B cell (primary cell): ENCODE measurements around the gene SAP30L. TPM values are rescaled to one million over a fixed set of nuclear protein-coding genes. Genes with fewer than 3 reads are reported as not detected.

Experiments used
- ATAC-seq: fragments of 200-7000 bp; cut with Tn5 transposase; one replicate; pipeline ENCODE4 v1.10.0; 2021; ENCODE audit warnings: low read depth, mild to moderate bottlenecking, moderate number of reproducible peaks, moderate library complexity
- CTCF ChIA-PET: fragments of 350-600 bp; sonication (Branson Sonifier 250); formaldehyde crosslinking; loops from one replicate; lab custom pipeline; 2021; ENCODE audit warnings: antibody characterized with exemption, inconsistent platforms; lab: Charles Lee
- POLR2A ChIA-PET: fragments of 350-600 bp; sonication (Branson Sonifier 250); formaldehyde crosslinking; loops from one replicate; lab custom pipeline; 2021; ENCODE audit warnings: antibody characterized with exemption; lab: Charles Lee
- DNase-seq: peaks from one replicate; pipeline ENCODE4 v3.0.0; 2013
- H2AFZ ChIP-seq: 2 replicates; pipeline ENCODE4 v1.6.1; 2012; ENCODE audit warnings: mild to moderate bottlenecking, low read depth, low read length; ENCODE audit not compliant: insufficient read depth, poor library complexity, severe bottlenecking
- H3K27ac ChIP-seq, 2 donors: 1 replicate in 1 of 2; 2 replicates in 1 of 2; pipeline ENCODE4 v1.5.1; 2012 to 2013; ENCODE audit warnings: low read length in 2 of 2, mild to moderate bottlenecking in 2 of 2, moderate library complexity in 1 of 2
- H3K27me3 ChIP-seq, 4 experiments: fragments of 200-600 bp in 1 of 4; sonication (generic) in 1 of 4; replicated peaks in 1 of 4; 1 replicate in 2 of 4; 2 replicates in 2 of 4; pipeline versions ENCODE4 v1.6.1 to v1.7.0; 2013 to 2016; ENCODE audit warnings: low read length in 3 of 4, mild to moderate bottlenecking in 2 of 4, mixed read lengths in 1 of 4, moderate library complexity in 1 of 4; ENCODE audit not compliant: insufficient read depth in 4 of 4, control insufficient read depth in 3 of 4; ENCODE audit errors: control extremely low read depth in 1 of 4
- H3K36me3 ChIP-seq, 2 experiments: replicated peaks in 1 of 2; 1 replicate in 1 of 2; 2 replicates in 1 of 2; pipeline versions ENCODE4 v1.6.1 to v1.7.1; 2013; ENCODE audit warnings: low read length in 1 of 2; ENCODE audit not compliant: insufficient read depth in 2 of 2, control insufficient read depth in 1 of 2; ENCODE audit errors: control extremely low read depth in 1 of 2, extremely low read depth in 1 of 2
- H3K4me1 ChIP-seq, 2 donors: fragments of 200-600 bp in 1 of 2; sonication (generic) in 1 of 2; 1 replicate in 1 of 2; 2 replicates in 1 of 2; pipeline versions ENCODE4 v1.5.1 to v1.6.1; 2013 to 2017; ENCODE audit warnings: low read length in 2 of 2; ENCODE audit not compliant: control insufficient read depth in 2 of 2, insufficient read depth in 2 of 2
- H3K4me2 ChIP-seq: replicated peaks from 2 replicates; pipeline ENCODE3; 2012; ENCODE audit warnings: mild to moderate bottlenecking, low read depth, low read length; ENCODE audit not compliant: poor library complexity, severe bottlenecking
- H3K4me3 ChIP-seq, 5 experiments: fragments of 200-600 bp in 1 of 5; sonication (generic) in 1 of 5; 1 replicate in 3 of 5; 2 replicates in 2 of 5; pipeline versions ENCODE4 v1.5.1 to v1.7.0; 2011 to 2016; ENCODE audit warnings: low read length in 4 of 5, mild to moderate bottlenecking in 4 of 5, low read depth in 2 of 5, control low read depth in 1 of 5, moderate library complexity in 1 of 5; ENCODE audit not compliant: insufficient read depth in 1 of 5; ENCODE audit errors: control extremely low read depth in 1 of 5, extremely low read depth in 1 of 5
- H3K79me2 ChIP-seq: fragments of 200-600 bp; sonication (generic); one replicate; pipeline ENCODE4 v1.6.0; 2016; ENCODE audit warnings: low read length; ENCODE audit not compliant: control insufficient read depth, insufficient read depth
- H3K9ac ChIP-seq: fragments of 200-600 bp; sonication (generic); 2 replicates; pipeline ENCODE4 v1.6.1; 2017; ENCODE audit warnings: mild to moderate bottlenecking, low read length, moderate library complexity
- H3K9me3 ChIP-seq, 3 donors: one replicate each; pipeline versions ENCODE4 v1.6.1 to v1.7.1; 2013; ENCODE audit warnings: low read length in 2 of 3; ENCODE audit not compliant: control insufficient read depth in 2 of 3, insufficient read depth in 1 of 3; ENCODE audit errors: control extremely low read depth in 1 of 3
- H4K20me1 ChIP-seq: 2 replicates; pipeline ENCODE4 v1.6.0; 2012; ENCODE audit warnings: mild to moderate bottlenecking, low read length; ENCODE audit not compliant: insufficient read depth, control insufficient read depth, poor library complexity, severe bottlenecking
- H3K27ac Mint-ChIP-seq: one replicate; pipeline ENCODE4 v1.8.0; 2021; ENCODE audit warnings: mixed read lengths
- H3K27me3 Mint-ChIP-seq: one replicate; pipeline ENCODE4 v1.8.0; 2021; ENCODE audit warnings: mixed read lengths
- H3K4me1 Mint-ChIP-seq: one replicate; pipeline ENCODE4 v1.8.0; 2021; ENCODE audit warnings: mixed read lengths
- H3K4me3 Mint-ChIP-seq: one replicate; pipeline ENCODE4 v1.8.0; 2021; ENCODE audit warnings: mixed read lengths
- H3K9me3 Mint-ChIP-seq: one replicate; pipeline ENCODE4 v1.8.0; 2022; ENCODE audit warnings: mixed read lengths; ENCODE audit not compliant: insufficient read depth
- CTCF ChIP-seq: fragments of 200-600 bp; IDR thresholded peaks from one replicate; pipeline ENCODE4 v1.8.0; 2022; ENCODE audit warnings: antibody characterized with exemption, mild to moderate bottlenecking
- EZH2 ChIP-seq: IDR thresholded peaks from 2 replicates; pipeline ENCODE4 v1.6.1; 2012; ENCODE audit warnings: borderline replicate concordance, low read depth, mild to moderate bottlenecking, moderate library complexity, low read length; ENCODE audit not compliant: insufficient read depth, poor library complexity, severe bottlenecking
- WGBS: methylation state at CpG from one replicate; pipeline ENCODE4 v1.1.5; 2013; ENCODE audit warnings: missing lambda C conversion rate; ENCODE audit not compliant: insufficient coverage; 5-methylcytosine and 5-hydroxymethylcytosine counted together
- intact Hi-C: fragments of 100-400 bp; cut with micrococcal nuclease; formaldehyde crosslinking; loops from one replicate; pipeline ENCODE4 v1.10.0; 2022
- polyA plus RNA-seq: library from polyadenylated mRNA; depleted of rRNA; stranded (reverse); fragments of >200 nt; gene quantifications from 2 replicates; pipeline ENCODE4 v1.2.3, GENCODE V29; 2012
- total RNA-seq, 2 donors: library from RNA; stranded (reverse); fragments of 120-200 nt in 1 of 2; gene quantifications; 1 replicate in 1 of 2; 2 replicates in 1 of 2; pipeline versions ENCODE4 v1.2.3 to v1.2.4, GENCODE V29; 2013 to 2022

The SAP30L gene
- total and polyA plus RNA-seq, 2 donors (not counting 1 experiment from before 2014, with no cell fraction given) = 34.8 to 41.5 TPM

- no peaks in the 10 kb centered on the region for H3K9me3 Mint-ChIP-seq
- H2AFZ ChIP-seq = no peak overlapping the region
- peaks cover 9% of the 10 kb centered on the region for H3K27me3 Mint-ChIP-seq
- H3K4me1 ChIP-seq = no peaks in the 10 kb centered on the region
- TF ChIP-seq CTCF (no peak), EZH2 (no peak)
- H3K4me3 Mint-ChIP-seq = no peak overlapping the region
- H3K4me3 ChIP-seq = no peak overlapping the region
- intact Hi-C loops = no loop called here
- peaks cover 5% of the 10 kb centered on the region for H3K4me1 Mint-ChIP-seq
- DNase-seq = no peak
- H3K27ac ChIP-seq = no peak overlapping the region
- ChIA-PET POLR2A (no interaction called here), CTCF (interaction anchor here (2.8 kb wide), 1 partner anchor 15 kb away, joined by 12 read pairs; no protein-coding TSS in a partner anchor)
- H3K27me3 ChIP-seq = peaks cover 0 to 20% (median 5%) of the 10 kb centered on the region in 4 experiments
- no peak for ATAC-seq
- H3K27ac Mint-ChIP-seq = no peak overlapping the region
- no peaks in the 10 kb centered on the region for H3K9me3 ChIP-seq
- no peaks in the 10 kb centered on the region for H3K79me2 ChIP-seq
- H3K9ac ChIP-seq = no peak overlapping the region
- no peak overlapping the region for H3K4me2 ChIP-seq
- H3K36me3 ChIP-seq = no peaks in the 10 kb centered on the region
- H4K20me1 ChIP-seq = no peaks in the 10 kb centered on the region
- 89% methylated on average over 1 of the region's 1 CpG for WGBS
These were observed 18.6 kb downstream of the SAP30L start for GRCh38 chr5:154464438-154464837.

DNA sequence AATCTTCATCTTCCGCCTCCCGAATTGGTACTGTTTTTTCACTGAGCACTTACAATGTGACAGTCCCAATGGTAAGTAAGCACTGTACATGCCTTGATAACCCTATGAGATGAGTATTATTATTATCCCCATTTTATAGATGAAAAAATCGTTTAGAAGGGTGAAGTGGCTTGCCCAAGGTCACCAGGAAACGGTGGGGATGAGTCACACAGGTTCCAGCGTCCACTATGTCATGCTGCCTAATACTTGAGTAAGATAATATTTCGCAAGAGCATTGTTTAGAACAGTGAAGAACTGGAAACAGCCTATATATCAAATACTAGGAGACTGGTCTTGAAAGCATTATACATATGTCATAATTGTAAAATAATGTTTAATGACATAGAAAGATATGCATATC is 19.4 kb downstream of the SAP30L start:
- peaks cover 0 to 24% (median 9%) of the 10 kb centered on the region in 4 experiments for H3K27me3 ChIP-seq
- ChIA-PET POLR2A (no interaction called here), CTCF (interaction anchor here (2.8 kb wide), 1 partner anchor 16 kb away, joined by 12 read pairs; no protein-coding TSS in a partner anchor)
- intact Hi-C loops = loop anchor here (5.0 kb wide), 1 partner anchor 682 kb away; no protein-coding TSS in a partner anchor
- no peaks in the 10 kb centered on the region for H3K79me2 ChIP-seq
- H3K27ac ChIP-seq = no peak overlapping the region
- TF ChIP-seq EZH2 = no peak
- no peak for TF ChIP-seq CTCF
- DNase-seq (no peak), ATAC-seq (no peak)
- H3K9ac ChIP-seq = no peak overlapping the region
- WGBS = no CpG with 5 or more reads among the region's 6 CpGs
- H4K20me1 ChIP-seq = no peaks in the 10 kb centered on the region
- no peaks in the 10 kb centered on the region for H3K4me1 ChIP-seq
- peaks cover 5% of the 10 kb centered on the region for H3K4me1 Mint-ChIP-seq
- no peaks in the 10 kb centered on the region for H3K9me3 Mint-ChIP-seq
- H3K27ac Mint-ChIP-seq = no peak overlapping the region
- H2AFZ ChIP-seq = no peak overlapping the region
- H3K4me2 ChIP-seq = no peak overlapping the region
- no peaks in the 10 kb centered on the region for H3K9me3 ChIP-seq
- H3K4me3 Mint-ChIP-seq = no peak overlapping the region
- peaks cover 14% of the 10 kb centered on the region for H3K27me3 Mint-ChIP-seq
- no peaks in the 10 kb centered on the region for H3K36me3 ChIP-seq
- no peak overlapping the region for H3K4me3 ChIP-seq
